Osteocyte (in vitro differentiated cells): Measurements from ENCODE around the gene SLC44A2. TPM values are rescaled to one million over a fixed set of nuclear protein-coding genes. Genes with fewer than 3 reads are reported as not detected.

Experiments
- DNase-seq: peaks from one replicate; pipeline ENCODE4 v3.0.0; 2021; ENCODE audit warnings: mixed read lengths; ENCODE audit not compliant: unreplicated experiment; ENCODE audit errors: extremely low spot score
- H3K27ac Mint-ChIP-seq: one replicate; pipeline ENCODE4 v1.8.0; 2021; ENCODE audit warnings: mild to moderate bottlenecking, mixed read lengths; ENCODE audit not compliant: unreplicated experiment
- H3K27me3 Mint-ChIP-seq: one replicate; pipeline ENCODE4 v1.8.0; 2021; ENCODE audit warnings: mixed read lengths; ENCODE audit not compliant: unreplicated experiment
- H3K36me3 Mint-ChIP-seq: one replicate; pipeline ENCODE4 v1.8.0; 2021; ENCODE audit warnings: mixed read lengths; ENCODE audit not compliant: unreplicated experiment
- H3K4me1 Mint-ChIP-seq: one replicate; pipeline ENCODE4 v1.8.0; 2021; ENCODE audit warnings: mixed read lengths; ENCODE audit not compliant: unreplicated experiment
- H3K4me3 Mint-ChIP-seq: one replicate; pipeline ENCODE4 v1.8.0; 2021; ENCODE audit warnings: mild to moderate bottlenecking, moderate library complexity, mixed read lengths; ENCODE audit not compliant: unreplicated experiment
- H3K9me3 Mint-ChIP-seq: one replicate; pipeline ENCODE4 v1.8.0; 2021; ENCODE audit warnings: mixed read lengths; ENCODE audit not compliant: unreplicated experiment
- CTCF ChIP-seq: fragments of 200-600 bp; sonication (generic); IDR thresholded peaks from 2 replicates; pipeline ENCODE4 v1.5.0; 2021; ENCODE audit warnings: antibody characterized with exemption, mild to moderate bottlenecking, moderate library complexity
- total RNA-seq: library from RNA; stranded (reverse); gene quantifications from 2 replicates; pipeline ENCODE4 v1.2.1, GENCODE V29; 2021

The SLC44A2 gene
- total RNA-seq, 1 donor from 2014 or later: 225 TPM

- TF ChIP-seq CTCF: no peak
- Mint-ChIP-seq H3K4me3 (no peak overlapping the region), H3K36me3 (peaks cover 40% of the 10 kb centered on the region), H3K9me3 (no peaks in the 10 kb centered on the region), H3K27me3 (no peaks in the 10 kb centered on the region), H3K4me1 (no peaks in the 10 kb centered on the region), H3K27ac (no peak overlapping the region)
- DNase-seq: no peak
Observed at GRCh38 chr19:10685210-10685609, 59.9 kb downstream of the SLC44A2 start.

GRCh38 chr19:10686193-10686592 is 60.8 kb downstream of the SLC44A2 start:
- H3K9me3 Mint-ChIP-seq: no peaks in the 10 kb centered on the region
- no peaks in the 10 kb centered on the region for H3K4me1 Mint-ChIP-seq
- no peak overlapping the region for H3K4me3 Mint-ChIP-seq
- no peak for DNase-seq
- no peak overlapping the region for H3K27ac Mint-ChIP-seq
- peaks cover 42% of the 10 kb centered on the region for H3K36me3 Mint-ChIP-seq
- no peaks in the 10 kb centered on the region for H3K27me3 Mint-ChIP-seq
- TF ChIP-seq CTCF: no peak

- H3K4me1 Mint-ChIP-seq: no peaks in the 10 kb centered on the region
- no peaks in the 10 kb centered on the region for H3K27me3 Mint-ChIP-seq
- H3K36me3 Mint-ChIP-seq: peaks cover 40% of the 10 kb centered on the region
- H3K4me3 Mint-ChIP-seq: no peak overlapping the region
- H3K27ac Mint-ChIP-seq: no peak overlapping the region
- no peaks in the 10 kb centered on the region for H3K9me3 Mint-ChIP-seq
- no peak for TF ChIP-seq CTCF
- DNase-seq: no peak
Observed at GRCh38 chr19:10686661-10687517, 61.5 kb downstream of the SLC44A2 start.

GRCh38 chr19:10687518-10688288 is 62.4 kb downstream of the SLC44A2 start:
- Mint-ChIP-seq H3K27ac (no peak overlapping the region), H3K27me3 (no peaks in the 10 kb centered on the region), H3K36me3 (peaks cover 43% of the 10 kb centered on the region), H3K9me3 (no peaks in the 10 kb centered on the region), H3K4me1 (no peaks in the 10 kb centered on the region), H3K4me3 (no peak overlapping the region)
- DNase-seq: no peak
- TF ChIP-seq CTCF: no peak
